OCI-LY1 (cell line): ENCODE measurements around the gene S100A11.

Experiments used
- H2AFZ ChIP-seq: fragments of 200-600 bp; sonication (generic), shearing (Covaris generic); 2 replicates; pipeline ENCODE4 v1.6.0; 2014; ENCODE audit warnings: antibody characterized with exemption, mild to moderate bottlenecking, low read length
- H3F3A ChIP-seq: fragments of 200-600 bp; sonication (generic), shearing (Covaris generic); 2 replicates; pipeline ENCODE4 v1.6.0; 2014; ENCODE audit warnings: mild to moderate bottlenecking, antibody characterized with exemption, low read length, moderate library complexity; ENCODE audit not compliant: insufficient read depth
- H3K27ac ChIP-seq: fragments of 200-600 bp; sonication (generic); 2 replicates; pipeline ENCODE4 v1.5.1; 2014; ENCODE audit warnings: low read length, mixed run types, mild to moderate bottlenecking, low read depth; ENCODE audit not compliant: poor library complexity, severe bottlenecking
- H3K27me3 ChIP-seq: fragments of 200-600 bp; sonication (generic); 2 replicates; pipeline ENCODE4 v1.6.0; 2014; ENCODE audit warnings: antibody characterized with exemption, mild to moderate bottlenecking, low read length, moderate library complexity; ENCODE audit not compliant: insufficient read depth
- H3K36me3 ChIP-seq: fragments of 200-600 bp; sonication (generic); 2 replicates; pipeline ENCODE4 v1.6.1; 2014; ENCODE audit warnings: mild to moderate bottlenecking, antibody characterized with exemption, low read length, moderate library complexity, mixed read lengths; ENCODE audit not compliant: insufficient read depth
- H3K4me1 ChIP-seq: fragments of 200-600 bp; sonication (generic); 2 replicates; pipeline ENCODE4 v1.5.1; 2014; ENCODE audit warnings: mild to moderate bottlenecking, low read length, moderate library complexity; ENCODE audit not compliant: insufficient read depth, severe bottlenecking
- H3K4me2 ChIP-seq: fragments of 200-600 bp; sonication (generic), shearing (Covaris generic); 2 replicates; pipeline ENCODE4 v1.6.1; 2014; ENCODE audit warnings: low read length
- H3K4me3 ChIP-seq: fragments of 200-600 bp; sonication (generic); 2 replicates; pipeline ENCODE4 v1.5.1; 2014; ENCODE audit warnings: low read length, low read depth, mild to moderate bottlenecking, mixed read lengths; ENCODE audit not compliant: poor library complexity, severe bottlenecking
- H3K79me2 ChIP-seq: fragments of 200-600 bp; shearing (Covaris generic); 2 replicates; pipeline ENCODE4 v1.6.1; 2016; ENCODE audit warnings: mixed run types, low read length, mixed read lengths; ENCODE audit not compliant: insufficient read depth
- H3K9ac ChIP-seq: fragments of 200-600 bp; sonication (generic), shearing (Covaris generic); 2 replicates; pipeline ENCODE4 v1.6.1; 2014; ENCODE audit warnings: mild to moderate bottlenecking, low read length, mixed read lengths
- H3K9me2 ChIP-seq: fragments of 200-600 bp; sonication (generic), shearing (Covaris generic); 2 replicates; pipeline ENCODE4 v1.6.1; 2014; ENCODE audit warnings: low read depth, mild to moderate bottlenecking, low read length, mixed read lengths
- H3K9me3 ChIP-seq: fragments of 200-600 bp; shearing (Covaris generic); 2 replicates; pipeline ENCODE4 v1.6.1; 2014; ENCODE audit warnings: low read length, mixed read lengths
- H4K20me1 ChIP-seq: fragments of 200-600 bp; sonication (generic), shearing (Covaris generic); 2 replicates; pipeline ENCODE4 v1.6.0; 2016; ENCODE audit warnings: mild to moderate bottlenecking, low read length; ENCODE audit not compliant: insufficient read depth
- CTCF ChIP-seq: fragments of 200-600 bp; sonication (generic), shearing (Covaris generic); IDR thresholded peaks from 2 replicates; pipeline ENCODE4 v1.5.1; 2017; ENCODE audit warnings: mild to moderate bottlenecking, antibody characterized with exemption, low read length, moderate library complexity, mixed read lengths
- EZH2 ChIP-seq: fragments of 200-600 bp; sonication (generic), shearing (Covaris generic); IDR thresholded peaks from 2 replicates; pipeline ENCODE4 v1.8.0; 2017; ENCODE audit warnings: borderline replicate concordance, mixed run types, mild to moderate bottlenecking, antibody characterized with exemption, low read length, moderate library complexity, mixed read lengths

Gene S100A11

GRCh38 chr1:152047413-152047729, 10.6 kb upstream of the S100A11 start:
- Histone ChIP-seq H3F3A (no peaks in the 10 kb centered on the region), H3K27me3 (no peaks in the 10 kb centered on the region), H4K20me1 (no peaks in the 10 kb centered on the region), H3K9me2 (no peaks in the 10 kb centered on the region), H3K36me3 (no peaks in the 10 kb centered on the region), H3K4me3 (peak overlapping the region; percentile 32), H3K79me2 (no peaks in the 10 kb centered on the region), H3K27ac (peak overlapping the region; percentile 67), H3K9me3 (no peaks in the 10 kb centered on the region), H2AFZ (peak overlapping the region; percentile 60), H3K9ac (peak overlapping the region; percentile 35), H3K4me2 (peak overlapping the region; percentile 46), H3K4me1 (peaks cover 16% of the 10 kb centered on the region)
- TF ChIP-seq EZH2 (no peak), CTCF (no peak)

GRCh38 chr1:152044386-152044785, 7.6 kb upstream of the S100A11 start:
- peaks cover 16% of the 10 kb centered on the region for H3K4me1 ChIP-seq
- H3K9me3 ChIP-seq = no peaks in the 10 kb centered on the region
- H3K4me3 ChIP-seq = no peak overlapping the region
- no peak overlapping the region for H3K4me2 ChIP-seq
- no peak overlapping the region for H2AFZ ChIP-seq
- no peak overlapping the region for H3K9ac ChIP-seq
- TF ChIP-seq CTCF (no peak), EZH2 (no peak)
- no peaks in the 10 kb centered on the region for H4K20me1 ChIP-seq
- H3K36me3 ChIP-seq = no peaks in the 10 kb centered on the region
- H3K79me2 ChIP-seq = no peaks in the 10 kb centered on the region
- no peaks in the 10 kb centered on the region for H3F3A ChIP-seq
- no peaks in the 10 kb centered on the region for H3K9me2 ChIP-seq
- H3K27me3 ChIP-seq = no peaks in the 10 kb centered on the region
- no peak overlapping the region for H3K27ac ChIP-seq

GRCh38 chr1:152043870-152044269, 7.1 kb upstream of the S100A11 start:
- Histone ChIP-seq H3K36me3 (no peaks in the 10 kb centered on the region), H3F3A (no peaks in the 10 kb centered on the region), H3K4me3 (no peak overlapping the region), H3K27me3 (no peaks in the 10 kb centered on the region), H3K4me2 (no peak overlapping the region), H2AFZ (no peak overlapping the region), H4K20me1 (no peaks in the 10 kb centered on the region), H3K27ac (no peak overlapping the region), H3K9me2 (no peaks in the 10 kb centered on the region), H3K79me2 (no peaks in the 10 kb centered on the region), H3K4me1 (peaks cover 16% of the 10 kb centered on the region), H3K9me3 (no peaks in the 10 kb centered on the region), H3K9ac (no peak overlapping the region)
- TF ChIP-seq CTCF (no peak), EZH2 (no peak)
